ENCODE data around the gene ZCCHC2. TPM values are rescaled to one million over a fixed set of nuclear protein-coding genes. Genes with fewer than 3 reads are reported as not detected.

ZCCHC2 gene
- total and polyA plus RNA-seq, 10 donors = 4.7 to 55.7 (median 30.1) TPM

DNA sequence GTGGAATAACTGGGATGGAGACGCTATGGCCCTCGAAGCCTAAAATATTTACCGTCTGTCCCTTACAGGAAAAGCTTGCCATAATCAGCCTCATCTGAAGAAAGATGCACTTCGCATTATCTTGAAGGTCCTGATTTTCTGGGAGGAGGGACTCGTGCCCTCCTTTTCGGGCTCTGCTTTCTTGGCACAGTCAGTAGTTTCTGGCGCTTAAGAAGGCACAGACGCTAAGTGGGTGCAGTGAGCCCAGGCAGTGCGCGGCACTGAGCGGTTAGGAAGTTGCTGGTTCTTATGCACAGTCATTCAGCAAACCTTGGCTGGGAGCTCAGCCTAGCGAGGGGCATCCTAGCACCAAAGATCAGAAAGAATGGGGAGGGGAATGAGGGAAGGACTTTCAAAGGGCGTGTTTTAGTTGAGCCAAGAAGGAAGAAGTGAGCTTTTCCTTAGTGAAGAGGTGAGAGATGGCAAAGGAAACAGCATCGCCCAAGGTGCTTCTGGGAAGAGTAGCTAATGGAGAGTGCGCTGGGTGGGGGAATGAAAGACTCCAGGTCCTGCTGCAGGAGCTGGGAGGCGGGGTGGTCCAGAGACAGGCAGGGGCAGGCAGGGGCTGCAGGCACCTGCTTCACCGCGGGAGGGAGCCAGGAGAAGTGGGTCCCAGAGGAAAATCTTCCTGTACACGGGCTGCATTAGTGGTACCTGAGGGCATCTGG is 64.1 kb downstream of the ZCCHC2 start:
- WGBS, 5 donors = 91 to 96% (median 93%) methylated on average over 19 of the region's 19 CpGs
- no peak overlapping the region for H3K4me3 ChIP-seq
- H3K9me3 ChIP-seq = no peaks in the 10 kb centered on the region
- DNase-seq = no peak
- peaks cover 11 to 43% (median 24%) of the 10 kb centered on the region in 6 donors for H3K4me1 ChIP-seq
- H3K27ac ChIP-seq = no peak overlapping the region
- H3K27me3 ChIP-seq (replicated peaks in 1 of 7) = no peaks in the 10 kb centered on the region
- intact Hi-C loops (cut with DNase I; ENCODE audit: low total_unique reads) = loop anchor here (5.0 kb wide), 1 partner anchor 125 kb away; no protein-coding TSS in a partner anchor
- H3K36me3 ChIP-seq = peaks cover 0 to 24% (median 2%) of the 10 kb centered on the region in 6 donors
- TF ChIP-seq, protein P1, sequence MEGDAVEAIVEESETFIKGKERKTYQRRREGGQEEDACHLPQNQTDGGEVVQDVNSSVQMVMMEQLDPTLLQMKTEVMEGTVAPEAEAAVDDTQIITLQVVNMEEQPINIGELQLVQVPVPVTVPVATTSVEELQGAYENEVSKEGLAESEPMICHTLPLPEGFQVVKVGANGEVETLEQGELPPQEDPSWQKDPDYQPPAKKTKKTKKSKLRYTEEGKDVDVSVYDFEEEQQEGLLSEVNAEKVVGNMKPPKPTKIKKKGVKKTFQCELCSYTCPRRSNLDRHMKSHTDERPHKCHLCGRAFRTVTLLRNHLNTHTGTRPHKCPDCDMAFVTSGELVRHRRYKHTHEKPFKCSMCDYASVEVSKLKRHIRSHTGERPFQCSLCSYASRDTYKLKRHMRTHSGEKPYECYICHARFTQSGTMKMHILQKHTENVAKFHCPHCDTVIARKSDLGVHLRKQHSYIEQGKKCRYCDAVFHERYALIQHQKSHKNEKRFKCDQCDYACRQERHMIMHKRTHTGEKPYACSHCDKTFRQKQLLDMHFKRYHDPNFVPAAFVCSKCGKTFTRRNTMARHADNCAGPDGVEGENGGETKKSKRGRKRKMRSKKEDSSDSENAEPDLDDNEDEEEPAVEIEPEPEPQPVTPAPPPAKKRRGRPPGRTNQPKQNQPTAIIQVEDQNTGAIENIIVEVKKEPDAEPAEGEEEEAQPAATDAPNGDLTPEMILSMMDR (IDR thresholded peaks at IDR 0.05 in 8 of 11, conservative IDR thresholded peaks at IDR 0.05 in 3 of 11) = no peak
- no peak for TF ChIP-seq POLR2A (IDR thresholded peaks at IDR 0.05)
- no peak for TF ChIP-seq POLR2AphosphoS5 (IDR thresholded peaks at IDR 0.05)

DNA sequence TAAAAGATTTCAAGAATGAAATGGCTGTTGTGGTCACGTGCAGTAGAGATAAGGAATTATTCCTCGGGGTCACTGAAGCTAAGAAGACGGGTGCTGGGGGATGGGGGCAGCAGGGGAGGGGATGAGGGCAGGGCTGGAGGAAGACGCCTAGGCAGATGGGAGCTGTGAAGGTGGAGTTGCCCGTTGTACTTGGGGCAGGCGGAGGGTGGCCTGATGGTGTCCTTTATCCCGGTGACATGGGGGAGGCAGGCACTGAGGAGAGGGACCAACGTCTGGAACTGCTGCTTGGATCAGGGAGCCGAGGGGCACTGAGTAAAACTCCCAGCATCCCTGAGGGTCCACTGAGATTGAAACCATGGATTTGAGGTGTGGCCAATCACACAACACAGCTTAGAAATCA is 64.9 kb downstream of the ZCCHC2 start:
- Histone ChIP-seq H3K4me1 (peaks cover 11 to 43% (median 24%) of the 10 kb centered on the region in 6 donors), H3K9me3 (peaks cover 0 to 6% (median 2%) of the 10 kb centered on the region in 8 donors), H3K4me3 (no peak overlapping the region), H3K27ac (no peak overlapping the region), H3K27me3 (replicated peaks in 1 of 7) (no peaks in the 10 kb centered on the region), H3K36me3 (peaks cover 0 to 18% (median 2%) of the 10 kb centered on the region in 6 donors)
- TF ChIP-seq, protein P1 (IDR thresholded peaks at IDR 0.05 in 8 of 11, conservative IDR thresholded peaks at IDR 0.05 in 3 of 11) = no peak
- TF ChIP-seq POLR2AphosphoS5 (IDR thresholded peaks at IDR 0.05) (no peak), POLR2A (IDR thresholded peaks at IDR 0.05) (no peak)
- 79 to 94% (median 88%) methylated on average over 9 of the region's 9 CpGs for WGBS, 5 donors
- DNase-seq = no peak
- intact Hi-C loops (cut with DNase I; ENCODE audit: low total_unique reads) = loop anchor here (5.0 kb wide), 1 partner anchor 125 kb away; no protein-coding TSS in a partner anchor

DNA sequence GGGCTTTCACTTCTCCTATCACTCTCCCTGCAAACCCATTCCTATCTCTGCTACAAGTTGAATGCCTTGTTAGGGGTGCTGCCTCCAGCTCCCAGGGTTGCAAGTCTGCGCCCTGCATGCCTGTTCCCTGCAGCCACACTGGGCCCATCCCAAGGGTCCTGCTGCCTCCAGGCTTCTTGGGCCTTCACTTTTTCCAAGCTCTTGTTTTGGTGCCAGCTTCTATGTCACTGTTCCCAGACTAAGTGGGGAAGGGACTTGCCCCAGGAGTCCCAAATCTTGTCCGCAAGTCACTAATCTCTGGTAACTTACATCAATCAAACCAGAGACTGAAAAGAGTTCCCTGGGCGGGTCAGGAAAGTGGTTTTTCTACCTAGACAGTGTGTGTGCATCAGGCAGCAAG is 65.4 kb downstream of the ZCCHC2 start:
- Histone ChIP-seq H3K9me3 (peaks cover 0 to 11% (median 6%) of the 10 kb centered on the region in 8 donors), H3K4me1 (peaks cover 11 to 42% (median 24%) of the 10 kb centered on the region in 6 donors), H3K27ac (no peak overlapping the region), H3K4me3 (no peak overlapping the region), H3K36me3 (peaks cover 0 to 18% (median 2%) of the 10 kb centered on the region in 6 donors), H3K27me3 (replicated peaks in 1 of 7) (no peaks in the 10 kb centered on the region)
- TF ChIP-seq POLR2AphosphoS5 (IDR thresholded peaks at IDR 0.05) (no peak), POLR2A (IDR thresholded peaks at IDR 0.05) (no peak)
- TF ChIP-seq, protein P1 (IDR thresholded peaks at IDR 0.05 in 8 of 11, conservative IDR thresholded peaks at IDR 0.05 in 3 of 11) = no peak
- intact Hi-C loops (cut with DNase I; ENCODE audit: low total_unique reads) = loop anchor here (5.0 kb wide), 1 partner anchor 124 kb away; no protein-coding TSS in a partner anchor
- no peak for DNase-seq
- WGBS, 5 donors = 89 to 96% (median 95%) methylated on average over 3 of the region's 3 CpGs
